Measurements from ENCODE around the gene SETD4. TPM values are rescaled to one million over a fixed set of nuclear protein-coding genes. Genes with fewer than 3 reads are reported as not detected.

Gene SETD4
- total and polyA plus RNA-seq, 2 of the 13 experiments (the other 11 are each of a cell fraction or from before 2014, with no cell fraction given) = 7.1 to 14.4 TPM

- TF ChIP-seq GABPA (IDR thresholded peaks at IDR 0.05; ENCODE audit: low read depth, low read length) (no peak), GABPA (CRISPR knock-in tag; IDR thresholded peaks at IDR 0.05; ENCODE audit: low read depth) (no peak), POGZ (CRISPR knock-in tag; IDR thresholded peaks at IDR 0.05) (peak; percentile 52), POLR2G (IDR thresholded peaks at IDR 0.05; ENCODE audit: low read depth, low read length) (no peak), ZNF512B (CRISPR knock-in tag; IDR thresholded peaks at IDR 0.05; ENCODE audit: borderline replicate concordance) (no peak), ZBTB8A (CRISPR knock-in tag; IDR thresholded peaks at IDR 0.05; ENCODE audit: borderline replicate concordance, low read depth) (no peak), ATF2 (CRISPR knock-in tag; IDR thresholded peaks at IDR 0.05) (no peak), ZNF597 (CRISPR knock-in tag; IDR thresholded peaks at IDR 0.05) (no peak), TFE3 (CRISPR knock-in tag; IDR thresholded peaks at IDR 0.05) (peak; percentile 57), CCAR2 (optimal IDR thresholded peaks at IDR 0.05; ENCODE audit: low read depth, low read length) (no peak), ZSCAN9 (CRISPR knock-in tag; IDR thresholded peaks at IDR 0.05; ENCODE audit: borderline replicate concordance) (no peak), FOXO4 (CRISPR knock-in tag; conservative IDR thresholded peaks at IDR 0.05) (no peak), THAP11 (CRISPR knock-in tag; IDR thresholded peaks at IDR 0.05) (no peak), SRSF1 (optimal IDR thresholded peaks at IDR 0.05; ENCODE audit: low read depth, low read length) (no peak), MBNL3 (CRISPR knock-in tag; conservative IDR thresholded peaks at IDR 0.05) (no peak)
- TF ChIP-seq, protein P1, sequence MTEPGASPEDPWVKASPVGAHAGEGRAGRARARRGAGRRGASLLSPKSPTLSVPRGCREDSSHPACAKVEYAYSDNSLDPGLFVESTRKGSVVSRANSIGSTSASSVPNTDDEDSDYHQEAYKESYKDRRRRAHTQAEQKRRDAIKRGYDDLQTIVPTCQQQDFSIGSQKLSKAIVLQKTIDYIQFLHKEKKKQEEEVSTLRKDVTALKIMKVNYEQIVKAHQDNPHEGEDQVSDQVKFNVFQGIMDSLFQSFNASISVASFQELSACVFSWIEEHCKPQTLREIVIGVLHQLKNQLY (CRISPR knock-in tag; IDR thresholded peaks at IDR 0.05) = peak; percentile 87
- TF ChIP-seq, protein P2, sequence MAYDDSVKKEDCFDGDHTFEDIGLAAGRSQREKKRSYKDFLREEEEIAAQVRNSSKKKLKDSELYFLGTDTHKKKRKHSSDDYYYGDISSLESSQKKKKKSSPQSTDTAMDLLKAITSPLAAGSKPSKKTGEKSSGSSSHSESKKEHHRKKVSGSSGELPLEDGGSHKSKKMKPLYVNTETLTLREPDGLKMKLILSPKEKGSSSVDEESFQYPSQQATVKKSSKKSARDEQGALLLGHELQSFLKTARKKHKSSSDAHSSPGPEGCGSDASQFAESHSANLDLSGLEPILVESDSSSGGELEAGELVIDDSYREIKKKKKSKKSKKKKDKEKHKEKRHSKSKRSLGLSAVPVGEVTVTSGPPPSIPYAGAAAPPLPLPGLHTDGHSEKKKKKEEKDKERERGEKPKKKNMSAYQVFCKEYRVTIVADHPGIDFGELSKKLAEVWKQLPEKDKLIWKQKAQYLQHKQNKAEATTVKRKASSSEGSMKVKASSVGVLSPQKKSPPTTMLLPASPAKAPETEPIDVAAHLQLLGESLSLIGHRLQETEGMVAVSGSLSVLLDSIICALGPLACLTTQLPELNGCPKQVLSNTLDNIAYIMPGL (CRISPR knock-in tag; IDR thresholded peaks at IDR 0.05; ENCODE audit: borderline replicate concordance in 1 of 2, low read depth in 1 of 2) = no peak
These were observed 75.5 kb downstream of the SETD4 start (continued) for GRCh38 chr21:35984654-35985361.

Data from HepG2 (cell line).